HTR-8/SVneo (cell line): ENCODE data around the gene PRDX5.

Experiments
- DNase-seq: peaks from one replicate; pipeline ENCODE4 v3.0.0; 2011; ENCODE audit warnings: low spot score, mixed read lengths; ENCODE audit not compliant: insufficient read length
- FAIRE-seq: peaks from 2 replicates; lab custom pipeline; 2011; peaks lifted over from hg19 to GRCh38; lab: Jason Lieb, UNC

The PRDX5 gene

GRCh38 chr11:64289002-64289564 lies 28.8 kb upstream of the PRDX5 start:
- DNase-seq (no peak), FAIRE-seq (no peak)

- no peak for FAIRE-seq
- no peak for DNase-seq
Observed at GRCh38 chr11:64290352-64291261, 27.3 kb upstream of the PRDX5 start.

DNA sequence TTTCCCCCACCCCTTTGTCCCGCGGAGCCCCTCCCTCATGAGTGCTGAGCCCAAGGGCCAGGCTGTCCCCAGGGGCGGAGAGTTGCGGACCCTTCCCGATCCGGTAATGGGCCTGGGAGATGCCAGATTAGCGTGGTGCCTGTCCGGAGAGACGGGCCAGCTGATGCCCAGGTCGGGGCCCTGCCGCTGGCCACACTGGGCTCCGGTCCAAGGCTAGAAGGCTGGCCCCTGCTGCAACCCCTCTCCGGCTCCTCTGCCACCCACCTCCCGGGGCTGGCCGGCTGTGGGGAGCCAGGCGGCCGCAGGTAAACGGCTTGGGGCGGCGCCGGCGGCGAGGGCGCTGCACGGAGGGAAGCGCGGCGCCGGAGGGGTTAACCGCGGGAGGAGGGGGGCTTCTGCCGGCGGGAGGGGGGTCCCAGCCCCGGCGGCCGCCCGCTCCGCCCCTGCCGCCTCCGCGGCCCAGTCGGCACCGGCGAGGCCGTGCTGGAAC lies 26.6 kb upstream of the PRDX5 start, which contains the start of gene KCNK4:
TSS of gene KCNK4 (plus strand) at position 41 of the 490 bp plus-strand sequence. CDS start 1,717 bp downstream, outside the sequence.
- no peak for DNase-seq
- FAIRE-seq = no peak

DNA sequence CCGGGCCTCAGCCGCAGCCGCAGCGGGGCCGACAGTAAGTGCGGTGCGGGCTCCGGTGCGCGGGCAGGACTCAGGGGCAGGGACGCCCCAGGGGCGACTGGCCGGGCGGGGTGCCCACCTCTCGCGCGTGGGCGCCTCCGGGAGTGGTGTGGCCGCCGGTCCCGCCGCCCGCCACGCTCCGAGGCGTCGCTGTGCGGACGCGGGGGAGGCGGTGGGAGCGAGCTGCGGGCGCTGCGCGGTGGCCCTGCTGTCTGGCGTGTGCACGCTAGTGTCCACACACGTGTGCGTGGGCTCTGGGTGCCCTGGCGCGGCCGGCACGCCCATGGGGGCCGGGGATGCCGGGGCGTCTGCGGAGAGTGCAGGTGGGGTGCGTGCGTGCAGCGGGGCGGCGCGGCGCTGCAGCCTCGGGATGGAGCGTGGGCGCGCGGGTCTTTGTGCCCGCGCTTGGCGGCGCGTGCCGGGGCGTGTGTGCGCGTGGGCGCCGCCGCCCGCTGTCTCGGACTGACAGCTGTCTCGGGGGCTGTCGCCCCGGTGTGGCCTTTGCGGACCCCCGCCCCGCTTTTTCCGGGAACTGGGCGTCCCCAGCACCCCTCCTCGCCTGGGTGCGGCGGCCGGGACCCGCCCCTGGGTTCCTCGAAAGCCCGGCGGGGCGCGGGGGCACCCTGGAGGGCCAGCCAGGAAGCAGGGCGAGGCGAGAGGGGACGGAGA lies 26.0 kb upstream of the PRDX5 start:
- FAIRE-seq (no peak), DNase-seq (no peak)

- no peak for FAIRE-seq
- DNase-seq = no peak
Observed at GRCh38 chr11:64292460-64293254, 25.3 kb upstream of the PRDX5 start.

- no peak for FAIRE-seq
- DNase-seq = no peak
Observed at GRCh38 chr11:64294774-64295173, 23.1 kb upstream of the PRDX5 start.

DNA sequence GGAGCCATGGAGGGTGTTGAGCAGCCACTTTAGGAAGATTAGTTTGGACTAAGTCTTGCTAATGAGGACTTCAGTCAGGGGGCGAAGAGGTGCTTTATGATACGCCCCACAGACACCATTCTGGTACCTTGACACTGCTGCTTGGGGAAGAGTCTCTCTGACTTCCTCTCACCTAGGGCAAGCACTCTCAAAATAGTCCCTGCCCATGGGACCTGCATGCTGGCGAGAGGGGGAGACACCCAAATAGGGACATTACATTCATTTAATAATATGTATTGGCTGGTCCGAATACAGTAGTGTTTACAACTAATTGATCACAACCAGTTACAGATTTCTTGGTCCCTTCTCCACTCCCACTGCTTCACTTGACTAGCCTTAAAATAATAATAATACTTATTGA lies 22.2 kb upstream of the PRDX5 start:
- no peak for FAIRE-seq

GRCh38 chr11:64296236-64296635 lies 21.7 kb upstream of the PRDX5 start:
- FAIRE-seq (no peak), DNase-seq (no peak)

More for the DNA sequence above, 22.2 kb upstream of the PRDX5 start:
- DNase-seq = no peak

DNA sequence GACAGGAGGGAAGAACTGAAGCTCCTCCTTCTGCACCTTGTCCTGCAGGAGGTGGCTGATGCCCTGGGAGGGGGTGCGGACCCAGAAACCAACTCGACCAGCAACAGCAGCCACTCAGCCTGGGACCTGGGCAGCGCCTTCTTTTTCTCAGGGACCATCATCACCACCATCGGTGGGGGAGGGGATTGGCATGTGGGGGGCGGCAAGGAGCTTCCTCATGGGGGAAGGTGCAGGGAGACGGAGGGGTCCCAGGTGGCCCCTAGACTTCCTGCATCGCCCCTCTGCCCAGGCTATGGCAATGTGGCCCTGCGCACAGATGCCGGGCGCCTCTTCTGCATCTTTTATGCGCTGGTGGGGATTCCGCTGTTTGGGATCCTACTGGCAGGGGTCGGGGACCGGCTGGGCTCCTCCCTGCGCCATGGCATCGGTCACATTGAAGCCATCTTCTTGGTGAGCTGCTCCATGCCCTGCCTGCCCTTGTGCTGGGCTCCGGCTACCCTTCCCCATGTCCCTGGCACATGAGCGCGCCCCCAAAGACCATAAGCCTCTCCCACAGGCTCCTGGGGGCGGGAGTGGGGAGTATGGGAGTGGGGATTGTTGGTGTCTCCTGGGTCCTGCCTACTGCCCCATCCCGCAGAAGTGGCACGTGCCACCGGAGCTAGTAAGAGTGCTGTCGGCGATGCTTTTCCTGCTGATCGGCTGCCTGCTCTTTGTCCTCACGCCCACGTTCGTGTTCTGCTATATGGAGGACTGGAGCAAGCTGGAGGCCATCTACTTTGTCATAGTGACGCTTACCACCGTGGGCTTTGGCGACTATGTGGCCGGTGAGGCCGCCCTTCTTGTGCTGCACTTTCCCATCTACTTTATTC lies 20.9 kb upstream of the PRDX5 start:
- FAIRE-seq = no peak

GRCh38 chr11:64297699-64298358 lies 20.1 kb upstream of the PRDX5 start:
- DNase-seq (no peak), FAIRE-seq (no peak)

More for the DNA sequence above, 20.9 kb upstream of the PRDX5 start:
- no peak for DNase-seq

- DNase-seq (no peak), FAIRE-seq (no peak)
Observed at GRCh38 chr11:64298966-64299846, 18.7 kb upstream of the PRDX5 start.

- no peak for DNase-seq
- no peak for FAIRE-seq
Observed at GRCh38 chr11:64299847-64300648, 17.9 kb upstream of the PRDX5 start, which contains the start of gene CATSPERZ. Gene CATSPERZ, plus strand, starts transcription at chr11:64300358. Its CDS starts 53 bp downstream, at chr11:64300411.

- no peak for FAIRE-seq
Observed at GRCh38 chr11:64303109-64304031, 14.6 kb upstream of the PRDX5 start.

DNA sequence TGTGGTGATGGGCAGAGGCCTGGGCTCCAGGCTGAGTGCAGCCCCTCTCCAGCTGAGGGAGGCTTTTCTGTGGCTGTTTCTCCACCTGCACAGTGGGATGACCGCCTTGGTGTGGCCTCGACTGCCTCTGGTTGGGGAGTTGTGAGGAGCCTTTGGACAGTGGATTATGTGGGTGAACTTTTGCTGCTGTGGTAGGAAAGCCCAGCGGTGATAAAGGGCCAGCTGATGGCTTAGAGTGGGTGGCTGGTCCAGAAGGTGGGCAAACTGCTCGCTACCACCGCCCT lies 13.9 kb upstream of the PRDX5 start:
- FAIRE-seq (no peak), DNase-seq (no peak)

More at GRCh38 chr11:64303109-64304031, 14.6 kb upstream of the PRDX5 start:
- no peak for DNase-seq

- FAIRE-seq (no peak), DNase-seq (peak; percentile 91)
Observed at GRCh38 chr11:64304316-64305072, 13.4 kb upstream of the PRDX5 start.
